Ishikawa (cell line): ENCODE data around the gene IFI16.

Experiments
- CEBPB ChIP-seq: IDR thresholded peaks from 2 replicates; pipeline ENCODE4 v1.6.1; 2012
- CREB1 ChIP-seq: IDR thresholded peaks from 2 replicates; pipeline ENCODE4 v1.6.1; 2012; ENCODE audit warnings: low read depth
- EGR1 ChIP-seq: IDR thresholded peaks from 2 replicates; pipeline ENCODE4 v1.6.1; 2012
- EP300 ChIP-seq: IDR thresholded peaks from 2 replicates; pipeline ENCODE4 v1.6.1; 2012; ENCODE audit warnings: borderline replicate concordance
- FOXM1 ChIP-seq: IDR thresholded peaks from 2 replicates; pipeline ENCODE4 v1.6.1; 2012; ENCODE audit warnings: low read depth, borderline replicate concordance
- NFIC ChIP-seq: IDR thresholded peaks from 2 replicates; pipeline ENCODE4 v1.6.1; 2012
- RAD21 ChIP-seq: IDR thresholded peaks from 2 replicates; pipeline ENCODE4 v1.6.1; 2012; ENCODE audit warnings: low read depth
- TAF1 ChIP-seq: IDR thresholded peaks from 2 replicates; pipeline ENCODE4 v1.6.1; 2012; ENCODE audit warnings: low read depth, mild to moderate bottlenecking
- TCF12 ChIP-seq: IDR thresholded peaks from 2 replicates; pipeline ENCODE4 v1.6.1; 2012; ENCODE audit warnings: low read depth
- TEAD4 ChIP-seq: IDR thresholded peaks from 2 replicates; pipeline ENCODE4 v1.6.1; 2012
- YY1 ChIP-seq: IDR thresholded peaks from 2 replicates; pipeline ENCODE4 v1.6.1; 2012; ENCODE audit warnings: low read depth
- ZBTB7A ChIP-seq: IDR thresholded peaks from 2 replicates; pipeline ENCODE4 v1.6.1; 2012; ENCODE audit warnings: low read depth
- TF ChIP-seq, protein P1 (sequence below): IDR thresholded peaks from 2 replicates; pipeline ENCODE4 v1.6.1; 2012
- TF ChIP-seq, protein P2 (sequence below): IDR thresholded peaks from 2 replicates; pipeline ENCODE4 v1.6.1; 2012; ENCODE audit warnings: low read depth, mild to moderate bottlenecking
- TF ChIP-seq, protein P3 (sequence below): IDR thresholded peaks from 2 replicates; pipeline ENCODE4 v1.6.1; 2012

IFI16 gene

DNA sequence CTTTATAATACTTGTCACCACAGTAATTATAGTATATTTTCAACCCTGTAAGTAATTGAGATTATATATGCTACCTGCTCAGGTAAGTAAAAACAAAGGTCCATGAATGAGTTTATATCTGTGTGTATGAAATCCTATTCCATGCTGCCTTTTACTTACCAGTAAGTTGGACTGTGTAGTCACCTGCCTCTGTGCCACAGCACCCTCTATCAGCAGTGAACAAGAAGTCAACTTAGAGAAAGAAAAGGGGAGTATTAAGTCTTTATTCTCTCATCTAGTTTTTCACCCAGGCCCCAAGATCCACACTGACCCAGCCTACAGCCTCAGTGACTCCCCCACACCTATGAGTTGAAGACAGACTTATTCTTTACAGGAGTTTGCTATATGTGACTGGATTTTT lies 36.9 kb upstream of the IFI16 start:
- no peak for TF ChIP-seq TAF1
- no peak for TF ChIP-seq ZBTB7A
- no peak for TF ChIP-seq NFIC
- TF ChIP-seq EP300 = no peak
- no peak for TF ChIP-seq RAD21
- no peak for TF ChIP-seq EGR1
- TF ChIP-seq, protein P1, sequence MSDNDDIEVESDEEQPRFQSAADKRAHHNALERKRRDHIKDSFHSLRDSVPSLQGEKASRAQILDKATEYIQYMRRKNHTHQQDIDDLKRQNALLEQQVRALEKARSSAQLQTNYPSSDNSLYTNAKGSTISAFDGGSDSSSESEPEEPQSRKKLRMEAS = no peak
- no peak for TF ChIP-seq FOXM1
- no peak for TF ChIP-seq YY1
- no peak for TF ChIP-seq TEAD4
- no peak for TF ChIP-seq TCF12
- TF ChIP-seq, protein P2, sequence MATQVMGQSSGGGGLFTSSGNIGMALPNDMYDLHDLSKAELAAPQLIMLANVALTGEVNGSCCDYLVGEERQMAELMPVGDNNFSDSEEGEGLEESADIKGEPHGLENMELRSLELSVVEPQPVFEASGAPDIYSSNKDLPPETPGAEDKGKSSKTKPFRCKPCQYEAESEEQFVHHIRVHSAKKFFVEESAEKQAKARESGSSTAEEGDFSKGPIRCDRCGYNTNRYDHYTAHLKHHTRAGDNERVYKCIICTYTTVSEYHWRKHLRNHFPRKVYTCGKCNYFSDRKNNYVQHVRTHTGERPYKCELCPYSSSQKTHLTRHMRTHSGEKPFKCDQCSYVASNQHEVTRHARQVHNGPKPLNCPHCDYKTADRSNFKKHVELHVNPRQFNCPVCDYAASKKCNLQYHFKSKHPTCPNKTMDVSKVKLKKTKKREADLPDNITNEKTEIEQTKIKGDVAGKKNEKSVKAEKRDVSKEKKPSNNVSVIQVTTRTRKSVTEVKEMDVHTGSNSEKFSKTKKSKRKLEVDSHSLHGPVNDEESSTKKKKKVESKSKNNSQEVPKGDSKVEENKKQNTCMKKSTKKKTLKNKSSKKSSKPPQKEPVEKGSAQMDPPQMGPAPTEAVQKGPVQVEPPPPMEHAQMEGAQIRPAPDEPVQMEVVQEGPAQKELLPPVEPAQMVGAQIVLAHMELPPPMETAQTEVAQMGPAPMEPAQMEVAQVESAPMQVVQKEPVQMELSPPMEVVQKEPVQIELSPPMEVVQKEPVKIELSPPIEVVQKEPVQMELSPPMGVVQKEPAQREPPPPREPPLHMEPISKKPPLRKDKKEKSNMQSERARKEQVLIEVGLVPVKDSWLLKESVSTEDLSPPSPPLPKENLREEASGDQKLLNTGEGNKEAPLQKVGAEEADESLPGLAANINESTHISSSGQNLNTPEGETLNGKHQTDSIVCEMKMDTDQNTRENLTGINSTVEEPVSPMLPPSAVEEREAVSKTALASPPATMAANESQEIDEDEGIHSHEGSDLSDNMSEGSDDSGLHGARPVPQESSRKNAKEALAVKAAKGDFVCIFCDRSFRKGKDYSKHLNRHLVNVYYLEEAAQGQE = no peak
- TF ChIP-seq CREB1 = no peak
- TF ChIP-seq CEBPB = no peak
- TF ChIP-seq, protein P3, sequence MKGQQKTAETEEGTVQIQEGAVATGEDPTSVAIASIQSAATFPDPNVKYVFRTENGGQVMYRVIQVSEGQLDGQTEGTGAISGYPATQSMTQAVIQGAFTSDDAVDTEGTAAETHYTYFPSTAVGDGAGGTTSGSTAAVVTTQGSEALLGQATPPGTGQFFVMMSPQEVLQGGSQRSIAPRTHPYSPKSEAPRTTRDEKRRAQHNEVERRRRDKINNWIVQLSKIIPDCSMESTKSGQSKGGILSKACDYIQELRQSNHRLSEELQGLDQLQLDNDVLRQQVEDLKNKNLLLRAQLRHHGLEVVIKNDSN = no peak

DNA sequence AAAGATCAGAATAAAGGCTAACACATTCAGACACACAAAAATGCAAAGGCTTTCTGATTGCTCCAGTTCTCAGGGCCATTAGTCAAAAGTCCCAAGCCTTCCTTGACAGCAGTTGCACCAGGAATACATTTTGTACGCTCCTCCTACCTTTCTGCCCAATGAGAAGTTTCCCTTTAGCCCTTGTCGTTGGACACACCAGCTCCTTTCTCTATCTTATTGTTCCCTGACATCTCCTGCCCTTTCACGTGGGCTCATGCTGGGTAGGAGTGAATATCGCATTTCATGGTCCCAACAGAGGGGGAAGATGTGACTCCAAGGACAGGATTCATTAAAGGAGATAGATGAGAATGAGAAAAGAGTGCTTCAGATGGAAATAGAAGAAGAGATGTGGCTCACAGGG lies 33.5 kb upstream of the IFI16 start:
- TF ChIP-seq EGR1 = no peak

DNA sequence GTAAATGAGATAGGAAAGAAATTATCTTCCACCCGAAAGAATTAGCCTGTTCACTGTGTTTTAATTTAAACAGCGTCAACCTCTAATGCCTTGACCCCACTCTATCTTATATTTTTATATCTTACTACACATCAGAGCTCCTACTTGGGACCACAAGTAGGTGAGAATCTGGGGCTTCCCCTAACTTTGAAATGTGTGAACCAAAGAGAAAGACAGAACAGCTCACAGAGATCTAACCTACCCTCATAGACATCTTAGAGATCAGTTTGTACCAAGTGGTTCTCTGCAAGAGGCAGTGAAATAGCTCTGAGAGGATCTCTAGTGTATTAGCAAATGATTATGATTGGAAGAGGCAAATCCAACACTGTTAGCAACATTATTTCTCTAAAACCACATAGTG lies 31.0 kb upstream of the IFI16 start:
- TF ChIP-seq YY1 = no peak
- TF ChIP-seq ZBTB7A = no peak
- no peak for TF ChIP-seq NFIC
- TF ChIP-seq, protein P2 = no peak
- no peak for TF ChIP-seq RAD21
- no peak for TF ChIP-seq TCF12
- no peak for TF ChIP-seq TEAD4
- TF ChIP-seq, protein P3 = no peak
- no peak for TF ChIP-seq TAF1
- TF ChIP-seq EGR1 = no peak
- no peak for TF ChIP-seq FOXM1
- no peak for TF ChIP-seq CREB1
- TF ChIP-seq CEBPB = no peak
- TF ChIP-seq, protein P1 = no peak

DNA sequence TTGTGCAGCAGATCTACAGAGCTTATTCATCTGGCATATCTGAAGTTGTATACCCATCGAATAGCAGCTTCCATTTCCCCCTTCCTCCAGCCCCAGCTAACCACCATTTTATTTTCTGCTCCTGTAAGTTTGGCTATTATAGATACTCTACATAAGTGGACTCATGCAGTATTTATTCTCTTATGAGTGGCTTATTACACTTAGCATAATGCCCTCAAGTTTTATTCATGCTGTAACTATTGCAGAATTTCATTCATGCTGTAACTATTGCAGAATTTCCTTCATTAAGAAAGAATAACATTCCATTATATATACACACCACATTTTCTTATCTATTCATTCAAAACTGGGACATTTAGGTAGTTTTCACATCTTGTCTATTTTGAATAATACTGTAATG lies 30.5 kb upstream of the IFI16 start:
- TF ChIP-seq NFIC = no peak
- TF ChIP-seq EGR1 = no peak
- TF ChIP-seq, protein P2 = no peak
- TF ChIP-seq TEAD4 = no peak
- TF ChIP-seq TAF1 = no peak
- TF ChIP-seq TCF12 = no peak

DNA sequence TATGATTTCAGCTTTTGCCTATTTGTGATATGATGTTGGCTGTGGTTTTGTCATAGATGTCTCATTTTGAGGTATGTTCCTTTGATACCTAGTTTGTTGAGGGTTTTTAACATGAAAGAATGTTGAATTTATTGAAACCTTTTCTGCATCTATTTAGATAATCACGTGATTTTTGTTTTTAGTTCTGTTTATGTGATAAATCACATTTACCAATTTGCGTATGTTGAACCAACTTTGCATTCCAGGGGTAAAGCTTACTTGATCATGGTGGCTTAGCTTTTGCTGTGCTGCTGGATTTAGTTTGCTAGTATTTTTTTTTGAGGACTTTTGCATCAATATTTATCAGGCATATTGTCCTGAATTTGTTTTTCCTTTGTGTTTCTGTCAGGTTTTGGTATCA lies 26.5 kb upstream of the IFI16 start:
- TF ChIP-seq TEAD4 = no peak

DNA sequence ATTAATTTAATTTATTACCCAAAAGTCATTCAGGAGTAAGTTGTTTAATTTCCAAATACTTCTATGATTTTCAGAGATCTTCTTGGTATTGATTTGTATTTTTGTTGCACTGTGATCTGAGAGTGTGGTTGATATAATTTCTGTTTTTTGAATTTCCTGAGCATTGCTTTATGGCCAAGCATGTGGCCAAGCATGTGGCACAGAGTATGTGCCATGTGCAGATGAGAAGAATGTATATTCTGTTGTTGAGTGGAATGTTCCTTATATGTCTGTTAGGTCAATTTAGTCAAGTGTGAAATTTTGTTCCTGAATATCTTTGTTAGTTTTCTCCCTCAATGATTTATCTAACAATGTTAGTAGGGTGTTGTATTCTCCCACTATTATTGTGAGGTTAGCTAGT lies 25.3 kb upstream of the IFI16 start:
- TF ChIP-seq CREB1 (no peak), TAF1 (no peak), TEAD4 (no peak), CEBPB (no peak), EGR1 (no peak), NFIC (no peak), FOXM1 (no peak), RAD21 (no peak), TCF12 (no peak), EP300 (no peak), ZBTB7A (no peak), YY1 (no peak)
- TF ChIP-seq, protein P1 = no peak
- TF ChIP-seq, protein P3 = no peak
- TF ChIP-seq, protein P2 = no peak
